Activated CD8-positive, alpha-beta T cell treated with anti-CD3 and anti-CD28 coated beads for 36 hours (primary cell): ENCODE results near the gene CFAP141. TPM values are rescaled to one million over a fixed set of nuclear protein-coding genes. Genes with fewer than 3 reads are reported as not detected.

ENCODE experiments used
- ATAC-seq: fragments of 200-7000 bp; cut with Tn5 transposase; one replicate; pipeline ENCODE4 v1.10.0; 2021; ENCODE audit warnings: mild to moderate bottlenecking, moderate library complexity
- CTCF ChIA-PET: fragments of 350-600 bp; sonication (Branson Sonifier 250); formaldehyde crosslinking; loops from one replicate; lab custom pipeline; 2021; ENCODE audit warnings: antibody characterized with exemption; lab: Charles Lee
- POLR2A ChIA-PET: fragments of 350-600 bp; sonication (Branson Sonifier 250); formaldehyde crosslinking; loops from one replicate; lab custom pipeline; 2021; ENCODE audit warnings: antibody characterized with exemption; lab: Charles Lee
- DNase-seq: peaks from one replicate; pipeline ENCODE4 v3.0.0-alpha.2; 2020
- H3K27ac Mint-ChIP-seq: one replicate; pipeline ENCODE4 v1.8.0; 2021; ENCODE audit warnings: mild to moderate bottlenecking, mixed read lengths
- H3K27me3 Mint-ChIP-seq: one replicate; pipeline ENCODE4 v1.8.0; 2021; ENCODE audit warnings: mixed read lengths
- H3K36me3 Mint-ChIP-seq: one replicate; pipeline ENCODE4 v1.8.0; 2021; ENCODE audit warnings: low read depth, mixed read lengths
- H3K4me1 Mint-ChIP-seq: one replicate; pipeline ENCODE4 v1.8.0; 2021; ENCODE audit warnings: low read depth, mixed read lengths
- H3K4me3 Mint-ChIP-seq: one replicate; pipeline ENCODE4 v1.8.0; 2021; ENCODE audit warnings: mild to moderate bottlenecking, moderate library complexity, mixed read lengths
- H3K9me3 Mint-ChIP-seq: one replicate; pipeline ENCODE4 v1.8.0; 2021; ENCODE audit warnings: mixed read lengths
- CTCF ChIP-seq: fragments of 200-600 bp; IDR thresholded peaks from one replicate; pipeline ENCODE4 v1.8.0; 2022; ENCODE audit warnings: antibody characterized with exemption, mild to moderate bottlenecking
- intact Hi-C: fragments of 100-400 bp; cut with micrococcal nuclease; formaldehyde crosslinking; loops from one replicate; pipeline ENCODE4 v1.10.0; 2022
- total RNA-seq, 2 experiments: library from RNA; stranded (reverse); gene quantifications; one replicate each; pipeline ENCODE4 v1.2.3, GENCODE V29; 2021

The CFAP141 gene
- total RNA-seq, 2 experiments from 2014 or later: not detected

DNA sequence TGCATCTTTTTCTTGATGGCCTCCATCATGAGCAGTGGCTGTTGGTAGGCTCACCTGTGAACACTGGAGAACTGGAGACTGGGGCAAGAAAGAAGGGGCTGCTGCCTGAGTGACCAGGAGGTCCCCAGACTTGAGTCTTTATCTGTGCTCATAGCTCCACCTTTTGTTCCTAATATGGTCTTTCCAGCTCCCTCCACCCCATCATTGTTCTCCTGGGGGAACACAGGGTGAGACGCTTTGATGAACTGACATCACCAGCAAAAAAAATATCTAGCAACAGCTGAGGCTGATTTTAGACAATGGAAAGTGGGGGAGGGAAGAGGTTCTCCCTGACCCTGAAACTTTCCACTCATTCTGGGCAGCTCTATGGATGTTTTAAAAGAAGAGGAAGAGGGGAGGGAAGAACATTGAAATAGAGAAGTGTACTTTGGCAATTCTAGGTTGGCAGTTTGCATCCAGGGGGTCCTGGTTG, 14.1 kb downstream of the CFAP141 start, which contains the start of gene TPM3:
TSS of gene TPM3 (minus strand) at position 111 of the 472 bp plus-strand sequence. CDS start at position 29, 82 bp downstream.
- Mint-ChIP-seq H3K9me3 (no peaks in the 10 kb centered on the region), H3K36me3 (no peaks in the 10 kb centered on the region), H3K27me3 (peaks cover 16% of the 10 kb centered on the region), H3K4me1 (peaks cover 5% of the 10 kb centered on the region), H3K27ac (peak within 1 kb of the TSS; percentile 20), H3K4me3 (no peak within 1 kb of the TSS)
- ChIA-PET POLR2A (interaction anchor here (0.6 to 2.0 kb wide), 8 partner anchors 10 to 214 kb away, joined by 3 to 7 read pairs (median 3); partner anchors contain the start of genes JTB and UBAP2L), CTCF (interaction anchor here (1.0 to 1.4 kb wide), 4 partner anchors 72 to 143 kb away, joined by 3 to 7 read pairs (median 4); no protein-coding TSS in a partner anchor)
- DNase-seq (no peak), ATAC-seq (peak; percentile 20)
- no peak for TF ChIP-seq CTCF
- intact Hi-C loops: no loop called here

DNA sequence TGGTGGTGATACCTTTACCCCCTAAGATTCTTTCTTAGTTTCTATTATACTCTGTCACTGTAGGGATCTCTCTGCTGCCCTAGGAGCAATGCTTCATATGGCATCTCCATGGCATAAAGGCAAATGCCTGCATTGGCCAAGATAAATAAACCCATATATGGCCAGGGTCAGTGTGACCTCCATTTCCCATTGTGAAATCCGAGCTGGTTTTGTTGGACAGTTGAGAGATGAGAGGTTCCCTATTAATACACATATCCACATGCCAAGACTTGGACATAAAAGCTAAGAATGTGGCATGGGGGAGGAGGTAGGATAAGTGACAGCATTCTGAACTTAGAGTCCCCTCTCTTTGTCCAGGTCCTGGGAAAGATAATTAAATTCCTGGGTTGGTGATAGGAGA, 15.6 kb downstream of the CFAP141 start:
- ATAC-seq: no peak
- POLR2A ChIA-PET: no interaction called here
- H3K36me3 Mint-ChIP-seq: no peaks in the 10 kb centered on the region
- no peak for TF ChIP-seq CTCF
- CTCF ChIA-PET: interaction anchor here (1.0 kb wide), 1 partner anchor 9 kb away, joined by 6 read pairs; no protein-coding TSS in a partner anchor
- no peak overlapping the region for H3K27ac Mint-ChIP-seq
- no peak for DNase-seq
- H3K9me3 Mint-ChIP-seq: no peaks in the 10 kb centered on the region
- peaks cover 16% of the 10 kb centered on the region for H3K27me3 Mint-ChIP-seq
- H3K4me3 Mint-ChIP-seq: no peak overlapping the region
- H3K4me1 Mint-ChIP-seq: peaks cover 12% of the 10 kb centered on the region
- intact Hi-C loops: no loop called here

DNA sequence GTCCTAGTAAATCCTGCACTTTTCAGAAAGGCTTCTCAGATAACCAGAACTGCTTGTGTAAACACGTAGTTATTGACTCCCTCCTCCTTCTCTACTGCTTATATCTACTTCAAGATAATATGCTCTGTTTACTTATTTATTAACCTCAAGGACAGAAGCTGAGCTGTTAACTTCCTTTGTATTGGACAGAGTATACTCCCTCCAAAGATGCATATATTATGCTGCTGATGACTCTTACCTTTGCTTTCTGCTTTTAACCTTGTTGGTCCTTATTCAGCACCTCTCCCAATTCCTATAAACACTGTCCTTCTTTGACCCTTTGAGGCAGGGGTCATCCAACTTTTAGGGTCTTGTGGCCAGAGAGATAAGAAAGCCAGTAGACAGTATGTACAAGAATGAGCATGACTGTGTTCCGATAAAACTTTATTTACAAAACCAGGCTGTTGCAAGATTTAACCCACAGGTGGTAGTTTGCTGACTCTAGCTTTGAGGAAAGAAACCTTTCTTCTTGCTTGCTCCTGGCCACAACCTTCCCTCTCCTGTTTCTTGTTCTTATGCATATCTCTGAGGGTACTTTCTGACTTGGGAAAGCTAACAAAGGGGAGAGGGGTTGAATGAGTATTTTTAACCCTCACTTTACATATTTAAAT, 19.2 kb downstream of the CFAP141 start:
- no peak overlapping the region for H3K4me3 Mint-ChIP-seq
- no peak overlapping the region for H3K27ac Mint-ChIP-seq
- no peaks in the 10 kb centered on the region for H3K9me3 Mint-ChIP-seq
- peaks cover 3% of the 10 kb centered on the region for H3K36me3 Mint-ChIP-seq
- ChIA-PET POLR2A (no interaction called here), CTCF (interaction anchor here (0.9 to 1.4 kb wide), 2 partner anchors 12 to 23 kb away, joined by 3 read pairs; no protein-coding TSS in a partner anchor)
- DNase-seq (no peak), ATAC-seq (no peak)
- intact Hi-C loops: no loop called here
- H3K27me3 Mint-ChIP-seq: peaks cover 2% of the 10 kb centered on the region
- peaks cover 9% of the 10 kb centered on the region for H3K4me1 Mint-ChIP-seq
- TF ChIP-seq CTCF: no peak

DNA sequence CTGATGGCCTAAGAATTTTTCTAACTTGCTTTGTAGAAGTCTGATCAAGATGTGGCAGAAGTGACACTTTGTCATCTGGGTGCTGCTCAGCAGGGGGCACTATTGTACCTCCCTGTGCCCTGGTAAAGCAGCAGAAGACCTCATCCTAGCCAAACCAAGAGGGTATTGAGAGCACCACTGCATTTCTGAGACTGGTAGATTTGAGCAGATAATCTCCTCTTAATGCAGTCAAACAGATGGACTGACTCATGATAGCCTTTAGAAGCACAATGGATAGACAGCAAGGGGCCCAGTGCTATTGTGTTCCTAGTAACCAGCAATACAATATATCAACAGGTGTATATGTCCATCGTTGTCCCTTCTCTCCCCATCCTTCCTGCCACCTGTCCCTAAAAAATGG, 20.0 kb downstream of the CFAP141 start:
- intact Hi-C loops: no loop called here
- H3K4me1 Mint-ChIP-seq: peaks cover 13% of the 10 kb centered on the region
- peak; percentile 80 for TF ChIP-seq CTCF
- H3K27me3 Mint-ChIP-seq: peaks cover 2% of the 10 kb centered on the region
- H3K4me3 Mint-ChIP-seq: no peak overlapping the region
- no peak overlapping the region for H3K27ac Mint-ChIP-seq
- H3K9me3 Mint-ChIP-seq: no peaks in the 10 kb centered on the region
- POLR2A ChIA-PET: no interaction called here
- DNase-seq: peak; percentile 91
- CTCF ChIA-PET: interaction anchor here (1.0 to 1.4 kb wide), 2 partner anchors 13 kb away, joined by 3 read pairs; no protein-coding TSS in a partner anchor
- ATAC-seq: no peak
- H3K36me3 Mint-ChIP-seq: peaks cover 11% of the 10 kb centered on the region
